Fibroblast of villous mesenchyme (primary cell): Measurements from ENCODE around the gene PDGFA. TPM values are rescaled to one million over a fixed set of nuclear protein-coding genes. Genes with fewer than 3 reads are reported as not detected.

ENCODE experiments used
- DNase-seq: peaks from one replicate; pipeline ENCODE4 v3.0.0-alpha.2; 2010; ENCODE audit warnings: low read depth
- H3K4me3 ChIP-seq: 2 replicates; pipeline ENCODE4 v1.5.1; 2011; ENCODE audit warnings: low read depth, mild to moderate bottlenecking, low read length
- CTCF ChIP-seq: IDR thresholded peaks from 2 replicates; pipeline ENCODE4 v1.5.1; 2012; ENCODE audit warnings: low read depth, mild to moderate bottlenecking, low read length; ENCODE audit not compliant: insufficient read depth
- total RNA-seq: library from RNA; depleted of rRNA; stranded (reverse); fragments of >200 nt; gene quantifications from 2 replicates; pipeline ENCODE4 v1.2.3, GENCODE V29; 2012

Gene PDGFA
- total RNA-seq, 1 donor = 43.2 TPM

- H3K4me3 ChIP-seq = no peak overlapping the region
- no peak for TF ChIP-seq CTCF
- no peak for DNase-seq
Measured at GRCh38 chr7:525740-526139, 6.1 kb upstream of the PDGFA start.

- TF ChIP-seq CTCF = no peak
- DNase-seq = no peak
- H3K4me3 ChIP-seq = no peak overlapping the region
Measured at GRCh38 chr7:524800-525199, 5.2 kb upstream of the PDGFA start.

GRCh38 chr7:523347-524336 is 4.0 kb upstream of the PDGFA start:
- DNase-seq = no peak
- TF ChIP-seq CTCF = no peak
- no peak overlapping the region for H3K4me3 ChIP-seq

GRCh38 chr7:522951-523314 is 3.3 kb upstream of the PDGFA start:
- no peak overlapping the region for H3K4me3 ChIP-seq
- no peak for TF ChIP-seq CTCF
- DNase-seq = no peak

- peak overlapping the region; percentile 54 for H3K4me3 ChIP-seq
- TF ChIP-seq CTCF = no peak
- DNase-seq = peak; percentile 78
Measured at GRCh38 chr7:522071-522950, 2.7 kb upstream of the PDGFA start.

GRCh38 chr7:521221-522070 is 1.8 kb upstream of the PDGFA start:
- no peak for TF ChIP-seq CTCF
- peak; percentile 60 for DNase-seq
- H3K4me3 ChIP-seq = peak overlapping the region; percentile 54
